HEK293T (cell line): ENCODE data around the gene NOL4L.

Source experiments
- CTCF ChIA-PET: fragments of 350-600 bp; formaldehyde crosslinking; extraction: SDS; loops from one replicate; lab custom pipeline; 2021; ENCODE audit warnings: antibody characterized with exemption, inconsistent platforms; lab: Yijun Ruan, JAX
- POLR2A ChIA-PET: fragments of 350-600 bp; formaldehyde crosslinking; extraction: SDS; loops from one replicate; lab custom pipeline; 2020; ENCODE audit warnings: antibody characterized with exemption, inconsistent platforms; lab: Yijun Ruan, JAX
- DNase-seq: peaks from one replicate; pipeline ENCODE4 v3.0.0; 2012; ENCODE audit warnings: mixed read lengths; ENCODE audit errors: extremely low spot score
- ARNT ChIP-seq: fragments of 450-650 bp; IDR thresholded peaks from 2 replicates; pipeline ENCODE4 v1.6.1; 2017; ENCODE audit warnings: mild to moderate bottlenecking
- BHLHE40 ChIP-seq: fragments of 450-650 bp; IDR thresholded peaks from 2 replicates; pipeline ENCODE4 v1.6.1; 2016; ENCODE audit warnings: mild to moderate bottlenecking, moderate library complexity, borderline replicate concordance
- CTBP1 ChIP-seq: fragments of 450-650 bp; IDR thresholded peaks from 2 replicates; pipeline ENCODE4 v1.6.1; 2016; ENCODE audit warnings: borderline replicate concordance
- ELF4 ChIP-seq: fragments of 450-650 bp; IDR thresholded peaks from 2 replicates; pipeline ENCODE4 v1.6.1; 2017; ENCODE audit warnings: antibody characterized with exemption
- FOXA1 ChIP-seq: fragments of 450-650 bp; IDR thresholded peaks from 2 replicates; pipeline ENCODE4 v1.6.1; 2016; ENCODE audit warnings: mild to moderate bottlenecking
- FOXK2 ChIP-seq: fragments of 450-650 bp; IDR thresholded peaks from 2 replicates; pipeline ENCODE4 v1.6.1; 2016; ENCODE audit warnings: mild to moderate bottlenecking
- HDGF ChIP-seq: fragments of 450-650 bp; IDR thresholded peaks from 2 replicates; pipeline ENCODE4 v1.6.1; 2017; ENCODE audit warnings: antibody characterized with exemption, borderline replicate concordance
- L3MBTL2 ChIP-seq: fragments of 450-650 bp; conservative IDR thresholded peaks from 2 replicates; pipeline ENCODE4 v1.6.1; 2016; ENCODE audit warnings: mild to moderate bottlenecking
- LEF1 ChIP-seq: fragments of 450-650 bp; IDR thresholded peaks from 2 replicates; pipeline ENCODE4 v1.6.1; 2017; ENCODE audit warnings: mild to moderate bottlenecking, borderline replicate concordance
- NFRKB ChIP-seq: fragments of 450-650 bp; IDR thresholded peaks from 2 replicates; pipeline ENCODE4 v1.6.1; 2016; ENCODE audit warnings: mild to moderate bottlenecking, moderate library complexity
- SP1 ChIP-seq: fragments of 450-650 bp; IDR thresholded peaks from 2 replicates; pipeline ENCODE4 v1.6.1; 2017
- SUZ12 ChIP-seq: fragments of 450-650 bp; IDR thresholded peaks from 2 replicates; pipeline ENCODE4 v1.6.1; 2016; ENCODE audit warnings: mild to moderate bottlenecking
- TARDBP ChIP-seq: fragments of 450-650 bp; IDR thresholded peaks from 2 replicates; pipeline ENCODE4 v1.6.1; 2016
- ZNF384 ChIP-seq: fragments of 450-650 bp; IDR thresholded peaks from 2 replicates; pipeline ENCODE4 v1.6.1; 2016
- TF ChIP-seq, protein P1 (sequence below): fragments of 450-650 bp; IDR thresholded peaks from 2 replicates; pipeline ENCODE4 v1.6.1; 2016

NOL4L gene

DNA sequence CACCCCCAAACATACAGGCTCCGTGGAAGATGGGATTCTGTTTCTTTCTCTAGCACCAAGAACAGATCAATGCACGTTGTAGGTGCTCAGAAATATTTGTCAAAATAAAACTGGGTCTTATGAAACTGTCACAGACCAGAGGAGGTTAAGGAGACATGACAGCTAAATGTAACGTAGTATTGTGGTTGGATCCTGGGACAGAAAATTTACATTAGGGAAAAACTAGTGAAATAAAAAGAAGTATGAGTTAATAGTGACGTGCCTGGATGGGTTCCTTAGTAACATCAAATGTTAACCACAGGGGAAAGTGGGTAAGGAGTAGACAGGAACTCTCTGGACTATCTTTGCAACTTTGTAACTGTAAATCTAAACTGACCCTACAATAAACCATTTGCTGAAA lies 31.5 kb downstream of the NOL4L start:
- ChIA-PET POLR2A (no interaction called here), CTCF (no interaction called here)
- TF ChIP-seq SUZ12: no peak
- DNase-seq: no peak

DNA sequence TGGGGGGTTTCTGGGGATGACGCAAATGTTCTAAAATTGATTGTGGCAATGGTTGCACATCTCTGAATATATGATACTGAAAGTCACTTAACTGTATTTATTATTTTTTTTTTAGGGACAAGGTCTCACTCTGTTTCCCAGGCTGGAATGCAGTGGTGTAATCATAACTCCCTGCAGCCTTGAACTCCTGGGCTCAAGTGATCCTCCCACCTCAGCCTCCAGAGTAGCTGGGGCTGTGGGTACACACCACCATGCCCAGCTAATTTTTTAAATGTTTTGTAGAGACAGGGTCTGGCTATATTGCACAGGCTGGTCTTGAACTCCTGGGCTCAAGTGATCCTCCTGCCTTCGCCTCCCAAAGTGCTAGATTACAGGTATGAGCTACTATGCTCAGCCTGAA lies 33.4 kb downstream of the NOL4L start:
- ChIA-PET POLR2A (no interaction called here), CTCF (no interaction called here)
- no peak for TF ChIP-seq FOXK2
- no peak for TF ChIP-seq ARNT
- no peak for TF ChIP-seq HDGF
- no peak for TF ChIP-seq NFRKB
- TF ChIP-seq L3MBTL2: no peak
- no peak for TF ChIP-seq ELF4
- TF ChIP-seq CTBP1: no peak
- no peak for TF ChIP-seq SUZ12
- no peak for TF ChIP-seq ZNF384
- TF ChIP-seq SP1: no peak
- TF ChIP-seq FOXA1: no peak
- no peak for DNase-seq

DNA sequence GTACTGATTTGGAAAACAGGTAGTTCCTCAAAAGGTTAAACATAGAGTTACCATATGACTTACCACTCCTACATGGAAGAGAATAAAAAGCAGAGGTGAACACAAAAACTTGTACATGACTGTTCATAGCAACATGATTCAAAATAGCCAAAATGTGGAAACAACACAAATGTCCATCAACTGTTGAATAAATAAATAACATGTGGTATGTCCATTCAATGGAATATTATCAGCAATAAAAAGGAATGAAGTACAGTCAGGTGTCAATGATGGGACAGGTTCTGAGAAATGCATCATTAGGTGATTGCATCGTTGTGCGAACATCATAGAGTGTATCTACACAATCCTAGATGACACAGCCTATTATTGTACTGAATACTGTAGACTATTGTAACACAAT lies 35.3 kb downstream of the NOL4L start:
- ChIA-PET POLR2A (no interaction called here), CTCF (no interaction called here)
- TF ChIP-seq, protein P1, sequence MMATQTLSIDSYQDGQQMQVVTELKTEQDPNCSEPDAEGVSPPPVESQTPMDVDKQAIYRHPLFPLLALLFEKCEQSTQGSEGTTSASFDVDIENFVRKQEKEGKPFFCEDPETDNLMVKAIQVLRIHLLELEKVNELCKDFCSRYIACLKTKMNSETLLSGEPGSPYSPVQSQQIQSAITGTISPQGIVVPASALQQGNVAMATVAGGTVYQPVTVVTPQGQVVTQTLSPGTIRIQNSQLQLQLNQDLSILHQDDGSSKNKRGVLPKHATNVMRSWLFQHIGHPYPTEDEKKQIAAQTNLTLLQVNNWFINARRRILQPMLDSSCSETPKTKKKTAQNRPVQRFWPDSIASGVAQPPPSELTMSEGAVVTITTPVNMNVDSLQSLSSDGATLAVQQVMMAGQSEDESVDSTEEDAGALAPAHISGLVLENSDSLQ: no peak
- DNase-seq: no peak

DNA sequence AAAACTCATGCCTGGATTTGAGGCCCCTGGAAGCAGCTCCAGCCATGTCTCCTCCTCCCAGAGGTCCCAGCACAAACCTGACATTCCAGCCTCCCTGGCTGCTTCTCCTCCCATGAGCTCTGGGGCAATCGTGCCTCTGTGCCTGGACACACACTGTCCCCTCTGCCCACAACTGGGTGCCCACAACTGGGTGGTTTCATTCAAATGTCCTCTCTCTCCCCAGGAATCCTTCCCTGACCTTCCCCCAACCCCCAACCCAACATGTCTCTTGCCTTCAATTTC lies 37.4 kb downstream of the NOL4L start:
- TF ChIP-seq FOXK2 (no peak), FOXA1 (no peak), TARDBP (no peak), L3MBTL2 (no peak), ZNF384 (no peak), SP1 (no peak), ELF4 (no peak), BHLHE40 (no peak), NFRKB (no peak), CTBP1 (no peak), HDGF (no peak), LEF1 (no peak)
- ChIA-PET CTCF (no interaction called here), POLR2A (interaction anchor here (1.2 kb wide), 1 partner anchor 9 kb away, joined by 3 read pairs; no protein-coding TSS in a partner anchor)
- no peak for DNase-seq

DNA sequence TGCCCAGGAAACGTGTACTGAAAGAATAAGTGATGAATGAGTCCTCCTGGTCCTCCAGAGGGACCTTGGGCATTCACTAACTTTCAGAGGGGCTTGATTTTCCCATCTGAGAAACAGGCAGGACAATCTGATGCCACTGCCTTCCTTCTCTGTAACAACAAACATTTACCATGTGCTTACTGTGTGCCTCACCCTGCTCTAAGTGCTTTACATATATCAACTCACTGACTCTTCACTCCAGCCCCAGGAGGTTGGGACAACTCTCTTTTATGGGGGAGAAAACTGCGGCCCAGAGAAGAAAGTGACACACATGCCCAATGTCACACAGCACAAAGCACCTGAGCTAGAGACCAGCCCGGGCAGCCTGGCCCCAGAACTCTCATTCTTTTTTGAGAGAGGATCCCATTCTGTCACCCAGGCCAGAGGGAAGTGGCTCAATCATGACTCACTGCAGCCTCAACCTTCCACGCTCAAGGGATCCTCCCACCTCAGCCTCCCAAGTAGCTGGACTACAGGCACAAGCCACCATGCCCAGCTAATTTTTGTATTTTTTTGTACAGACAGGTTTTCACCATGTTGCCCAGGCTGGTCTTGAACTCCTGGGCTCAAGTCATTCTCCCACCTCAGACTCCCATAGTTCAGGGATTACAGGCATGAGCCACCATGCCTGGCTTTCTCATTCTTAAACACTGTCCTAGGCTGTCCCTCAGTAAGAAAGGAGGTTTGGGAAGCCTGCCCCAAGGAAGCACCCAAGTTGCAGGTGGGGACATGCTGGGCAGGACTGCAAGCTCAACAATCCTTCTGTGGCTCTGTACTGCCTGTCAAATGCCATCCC lies 38.0 kb downstream of the NOL4L start:
- CTCF ChIA-PET: no interaction called here
- TF ChIP-seq CTBP1: no peak
- TF ChIP-seq, protein P1: no peak
- POLR2A ChIA-PET: interaction anchor here (1.2 kb wide), 1 partner anchor 8 kb away, joined by 3 read pairs; no protein-coding TSS in a partner anchor
- no peak for DNase-seq

DNA sequence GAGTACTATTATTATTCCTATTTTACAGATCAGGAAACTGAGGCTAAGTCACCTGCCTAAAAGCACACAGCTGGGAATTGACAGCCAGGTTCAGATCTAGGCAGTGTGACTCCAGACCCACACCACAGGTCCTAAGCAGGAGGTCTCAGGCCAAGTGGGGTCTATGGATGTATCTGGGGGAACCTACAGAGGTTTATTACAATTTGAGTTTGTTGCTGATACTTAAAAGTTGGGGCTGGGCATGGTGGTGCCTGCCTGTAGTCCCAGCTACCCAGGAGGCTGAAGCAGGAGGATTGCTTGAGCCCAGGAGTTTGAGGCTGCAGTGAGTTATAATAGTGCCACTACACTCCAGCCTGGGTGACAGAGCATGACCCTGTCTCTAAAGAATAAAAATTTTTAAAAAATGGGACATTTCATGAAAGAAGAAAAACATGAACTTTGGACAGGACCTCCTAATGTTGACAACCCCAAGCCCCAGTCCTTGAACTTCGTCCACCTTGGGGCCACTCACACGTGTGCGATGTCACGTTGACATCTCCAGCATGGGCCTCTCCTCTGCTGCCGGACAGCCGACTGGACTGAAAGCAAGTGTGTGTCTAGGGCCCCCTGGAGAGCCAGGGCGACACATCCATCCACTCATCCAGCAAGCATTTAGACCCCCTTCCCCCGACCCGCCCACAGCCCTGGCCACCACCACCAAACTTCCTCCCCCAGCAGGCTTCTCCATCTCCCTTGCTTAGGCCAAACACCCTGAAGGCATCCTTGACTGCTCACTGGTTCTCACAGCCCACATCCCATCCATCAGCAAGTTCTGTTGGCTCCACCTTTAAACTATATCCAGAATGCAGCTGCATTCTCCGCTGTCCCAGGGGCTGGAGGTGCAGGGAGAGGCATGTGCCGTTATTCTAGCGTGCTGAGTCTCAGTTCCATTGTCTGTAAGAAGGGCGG lies 40.0 kb downstream of the NOL4L start:
- no peak for DNase-seq
- POLR2A ChIA-PET: no interaction called here
- no peak for TF ChIP-seq FOXA1
- CTCF ChIA-PET: interaction anchor here (1.2 kb wide), 1 partner anchor 47 kb away, joined by 3 read pairs; no protein-coding TSS in a partner anchor

DNA sequence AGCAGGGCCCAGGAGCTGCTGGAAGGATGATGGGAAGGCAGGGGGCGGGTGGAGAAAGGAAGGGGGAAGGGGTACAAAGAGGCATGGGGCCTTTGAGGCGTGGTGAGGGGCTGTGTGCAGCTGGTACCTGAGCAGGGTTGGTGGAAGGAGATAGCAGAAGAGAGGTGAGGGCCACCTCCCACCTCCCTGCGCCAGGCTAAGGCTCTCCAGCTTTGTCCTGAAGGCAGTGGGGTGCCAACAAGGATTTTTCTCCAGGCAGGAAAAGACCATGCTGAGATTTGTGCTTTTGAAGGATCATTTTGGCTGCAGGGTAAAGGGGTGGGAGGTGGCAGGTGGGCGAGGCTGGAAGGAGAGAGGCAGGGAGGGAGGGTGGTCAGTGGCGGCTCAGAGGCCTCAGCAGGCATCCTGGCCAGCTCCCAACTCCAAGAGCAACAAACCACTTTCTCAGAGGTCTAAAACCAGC lies 40.8 kb downstream of the NOL4L start:
- CTCF ChIA-PET: no interaction called here
- POLR2A ChIA-PET: no interaction called here
- TF ChIP-seq HDGF (no peak), CTBP1 (no peak), ELF4 (no peak), NFRKB (no peak), L3MBTL2 (no peak)

DNA sequence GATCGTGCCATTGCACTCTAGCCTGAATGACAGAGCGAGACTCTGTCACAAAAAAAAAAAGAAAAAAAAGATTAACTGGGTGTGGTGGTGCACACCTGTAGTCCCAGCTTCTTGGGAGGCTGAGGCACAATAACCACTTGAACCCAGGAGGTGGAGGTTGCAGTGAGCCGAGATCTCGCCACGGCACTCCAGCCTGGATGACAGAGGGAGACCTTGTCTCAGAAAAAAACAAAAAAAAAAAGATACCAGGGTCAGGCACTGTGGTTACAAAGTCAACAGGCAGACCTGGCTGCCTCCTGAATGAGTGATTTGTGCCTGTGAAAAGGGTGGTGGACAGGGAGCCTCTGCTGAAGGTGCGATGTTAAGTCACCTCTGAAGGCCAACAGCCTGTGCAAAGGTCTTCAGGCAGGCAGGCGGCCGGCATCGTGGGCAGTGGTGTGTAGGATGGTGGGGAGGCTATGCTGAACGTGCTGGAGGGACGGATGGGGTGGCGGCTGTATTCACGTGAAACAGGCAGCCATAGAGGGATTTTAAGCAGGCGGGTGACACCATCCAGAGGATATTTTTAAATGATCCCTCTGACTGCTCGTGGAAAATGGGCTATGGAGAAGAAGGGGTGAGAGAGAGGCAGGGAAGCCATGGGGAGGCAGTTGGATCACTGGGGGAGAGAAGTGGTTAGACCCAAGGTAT lies 41.4 kb downstream of the NOL4L start:
- no peak for DNase-seq
- ChIA-PET CTCF (no interaction called here), POLR2A (no interaction called here)
- TF ChIP-seq TARDBP (no peak), ARNT (no peak), SP1 (no peak), FOXK2 (no peak), BHLHE40 (no peak)
- TF ChIP-seq, protein P1: no peak

More for the DNA sequence above, 40.8 kb downstream of the NOL4L start:
- no peak for DNase-seq
